Measurements from ENCODE around the gene PXYLP1. TPM values are rescaled to one million over a fixed set of nuclear protein-coding genes. Genes with fewer than 3 reads are reported as not detected.

Gene PXYLP1
- total RNA-seq, 1 donor from 2014 or later: 36.3 TPM

GRCh38 chr3:141261472-141262307 is 30.1 kb downstream of the PXYLP1 start:
- no peak overlapping the region for H3K4me3 Mint-ChIP-seq
- H3K9ac ChIP-seq: no peak overlapping the region
- H2AFZ ChIP-seq (replicated peaks): no peak overlapping the region
- H3K27ac Mint-ChIP-seq: no peak overlapping the region
- no peak overlapping the region for H3K4me3 ChIP-seq
- H3K27ac ChIP-seq: no peak overlapping the region
- H3K4me1 ChIP-seq: peaks cover 24% of the 10 kb centered on the region
- TF ChIP-seq EZH2phosphoT487 (IDR thresholded peaks at IDR 0.05) (no peak), EZH2 (IDR thresholded peaks at IDR 0.05) (no peak)
- TF ChIP-seq, protein P1, sequence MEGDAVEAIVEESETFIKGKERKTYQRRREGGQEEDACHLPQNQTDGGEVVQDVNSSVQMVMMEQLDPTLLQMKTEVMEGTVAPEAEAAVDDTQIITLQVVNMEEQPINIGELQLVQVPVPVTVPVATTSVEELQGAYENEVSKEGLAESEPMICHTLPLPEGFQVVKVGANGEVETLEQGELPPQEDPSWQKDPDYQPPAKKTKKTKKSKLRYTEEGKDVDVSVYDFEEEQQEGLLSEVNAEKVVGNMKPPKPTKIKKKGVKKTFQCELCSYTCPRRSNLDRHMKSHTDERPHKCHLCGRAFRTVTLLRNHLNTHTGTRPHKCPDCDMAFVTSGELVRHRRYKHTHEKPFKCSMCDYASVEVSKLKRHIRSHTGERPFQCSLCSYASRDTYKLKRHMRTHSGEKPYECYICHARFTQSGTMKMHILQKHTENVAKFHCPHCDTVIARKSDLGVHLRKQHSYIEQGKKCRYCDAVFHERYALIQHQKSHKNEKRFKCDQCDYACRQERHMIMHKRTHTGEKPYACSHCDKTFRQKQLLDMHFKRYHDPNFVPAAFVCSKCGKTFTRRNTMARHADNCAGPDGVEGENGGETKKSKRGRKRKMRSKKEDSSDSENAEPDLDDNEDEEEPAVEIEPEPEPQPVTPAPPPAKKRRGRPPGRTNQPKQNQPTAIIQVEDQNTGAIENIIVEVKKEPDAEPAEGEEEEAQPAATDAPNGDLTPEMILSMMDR (IDR thresholded peaks at IDR 0.05): no peak
- peaks cover 24% of the 10 kb centered on the region for H3K36me3 Mint-ChIP-seq
- H3K36me3 ChIP-seq: no peaks in the 10 kb centered on the region
- no peaks in the 10 kb centered on the region for H3K9me3 Mint-ChIP-seq
- peaks cover 17% of the 10 kb centered on the region for H3F3A ChIP-seq (ENCODE audit: low read depth)
- DNase-seq (ENCODE audit: low spot score): no peak
- no peaks in the 10 kb centered on the region for H3K27me3 ChIP-seq
- no peaks in the 10 kb centered on the region for H3K9me3 ChIP-seq (ENCODE audit: low read depth)
- H3K27me3 Mint-ChIP-seq (ENCODE audit: insufficient read depth, low read depth): peaks cover 2% of the 10 kb centered on the region
- H3K4me1 Mint-ChIP-seq: peaks cover 39% of the 10 kb centered on the region
- no peak overlapping the region for H3K4me2 ChIP-seq
- H3K79me2 ChIP-seq (ENCODE audit: low read depth): no peaks in the 10 kb centered on the region
- H4K20me1 ChIP-seq (ENCODE audit: low read depth): peaks cover 12% of the 10 kb centered on the region

GRCh38 chr3:141262308-141262705 is 30.7 kb downstream of the PXYLP1 start:
- Histone ChIP-seq H4K20me1 (ENCODE audit: low read depth) (peaks cover 12% of the 10 kb centered on the region), H3K4me1 (peaks cover 24% of the 10 kb centered on the region), H3K36me3 (no peaks in the 10 kb centered on the region), H3K27ac (no peak overlapping the region), H3K27me3 (no peaks in the 10 kb centered on the region), H3K4me3 (no peak overlapping the region), H3K9ac (no peak overlapping the region), H2AFZ (replicated peaks) (no peak overlapping the region), H3K4me2 (no peak overlapping the region), H3K79me2 (ENCODE audit: low read depth) (no peaks in the 10 kb centered on the region), H3F3A (ENCODE audit: low read depth) (peaks cover 17% of the 10 kb centered on the region), H3K9me3 (ENCODE audit: low read depth) (no peaks in the 10 kb centered on the region)
- H3K27ac Mint-ChIP-seq: no peak overlapping the region
- H3K4me1 Mint-ChIP-seq: peaks cover 46% of the 10 kb centered on the region
- no peak for DNase-seq (ENCODE audit: low spot score)
- H3K27me3 Mint-ChIP-seq (ENCODE audit: insufficient read depth, low read depth): peaks cover 2% of the 10 kb centered on the region
- H3K36me3 Mint-ChIP-seq: peaks cover 24% of the 10 kb centered on the region
- H3K9me3 Mint-ChIP-seq: no peaks in the 10 kb centered on the region
- TF ChIP-seq EZH2 (IDR thresholded peaks at IDR 0.05) (no peak), EZH2phosphoT487 (IDR thresholded peaks at IDR 0.05) (no peak)
- TF ChIP-seq, protein P1 (IDR thresholded peaks at IDR 0.05): no peak
- no peak overlapping the region for H3K4me3 Mint-ChIP-seq

DNA sequence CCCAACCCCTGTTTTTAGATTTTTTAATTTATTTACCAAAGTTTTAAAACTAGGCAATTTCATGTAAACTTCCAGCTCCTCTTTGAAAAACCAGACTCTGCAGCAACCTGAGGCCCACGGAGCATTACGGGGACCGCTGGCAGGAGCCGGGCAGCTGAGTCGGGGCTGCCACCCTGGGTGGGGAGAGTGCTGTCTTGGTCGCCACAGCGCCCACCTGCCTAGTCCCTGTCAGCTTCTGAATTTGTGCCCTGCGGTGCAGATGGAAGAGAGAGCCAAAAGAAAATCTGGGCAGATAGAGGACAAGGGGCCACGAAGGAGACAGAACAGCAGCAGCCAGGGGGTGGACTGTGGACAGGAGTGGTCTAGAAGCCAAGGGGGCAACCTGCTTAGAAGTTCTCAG is 34.6 kb downstream of the PXYLP1 start:
- Histone ChIP-seq H3K27me3 (no peaks in the 10 kb centered on the region), H4K20me1 (ENCODE audit: low read depth) (no peaks in the 10 kb centered on the region), H3K9me3 (ENCODE audit: low read depth) (no peaks in the 10 kb centered on the region), H3K36me3 (no peaks in the 10 kb centered on the region), H3K4me1 (peaks cover 4% of the 10 kb centered on the region), H3K27ac (no peak overlapping the region), H3K79me2 (ENCODE audit: low read depth) (no peaks in the 10 kb centered on the region), H3K4me3 (no peak overlapping the region), H3K4me2 (no peak overlapping the region), H3F3A (ENCODE audit: low read depth) (no peaks in the 10 kb centered on the region), H3K9ac (no peak overlapping the region), H2AFZ (replicated peaks) (no peak overlapping the region)
- H3K9me3 Mint-ChIP-seq: no peaks in the 10 kb centered on the region
- H3K27ac Mint-ChIP-seq: no peak overlapping the region
- peaks cover 3% of the 10 kb centered on the region for H3K27me3 Mint-ChIP-seq (ENCODE audit: insufficient read depth, low read depth)
- no peak for DNase-seq (ENCODE audit: low spot score)
- TF ChIP-seq, protein P1 (IDR thresholded peaks at IDR 0.05): no peak
- TF ChIP-seq EZH2phosphoT487 (IDR thresholded peaks at IDR 0.05) (no peak), EZH2 (IDR thresholded peaks at IDR 0.05) (no peak)
- peaks cover 32% of the 10 kb centered on the region for H3K4me1 Mint-ChIP-seq
- H3K36me3 Mint-ChIP-seq: peaks cover 28% of the 10 kb centered on the region
- H3K4me3 Mint-ChIP-seq: no peak overlapping the region
